Liver (tissue), 9 donors: ENCODE measurements around the gene ADAMTS5. TPM values are rescaled to one million over a fixed set of nuclear protein-coding genes. Genes with fewer than 3 reads are reported as not detected.

ENCODE experiments used
- DNase-seq: peaks from one replicate; pipeline ENCODE4 v3.0.0-alpha.2; 2017; ENCODE audit warnings: low spot score
- H3K27ac ChIP-seq, 2 donors: one replicate each; pipeline ENCODE4 v1.7.0; 2013; ENCODE audit warnings: inconsistent platforms in 2 of 2, low read length in 2 of 2, control low read depth in 1 of 2, low read depth in 1 of 2, mild to moderate bottlenecking in 1 of 2
- H3K27me3 ChIP-seq, 4 donors: one replicate each; pipeline versions ENCODE4 v1.6.1 to v1.7.0; 2013; ENCODE audit warnings: low read length in 3 of 4, inconsistent platforms in 1 of 4, mild to moderate bottlenecking in 1 of 4, moderate library complexity in 1 of 4; ENCODE audit not compliant: control insufficient read depth in 4 of 4, insufficient read depth in 4 of 4
- H3K36me3 ChIP-seq, 4 donors: one replicate each; pipeline versions ENCODE4 v1.6.1 to v1.7.0; 2013; ENCODE audit warnings: low read length in 3 of 4, mild to moderate bottlenecking in 3 of 4, low read depth in 1 of 4, moderate library complexity in 1 of 4; ENCODE audit not compliant: control insufficient read depth in 4 of 4, insufficient read depth in 3 of 4
- H3K4me1 ChIP-seq, 4 donors: one replicate each; pipeline versions ENCODE4 v1.6.1 to v1.7.0; 2013; ENCODE audit warnings: low read length in 3 of 4, mild to moderate bottlenecking in 3 of 4, moderate library complexity in 1 of 4; ENCODE audit not compliant: control insufficient read depth in 4 of 4, insufficient read depth in 4 of 4
- H3K4me3 ChIP-seq, 3 donors: one replicate each; pipeline versions ENCODE4 v1.6.1 to v1.7.0; 2013; ENCODE audit warnings: low read length in 3 of 3, control low read depth in 1 of 3, low read depth in 1 of 3, mild to moderate bottlenecking in 1 of 3
- H3K9ac ChIP-seq, 2 donors: one replicate each; pipeline ENCODE4 v1.7.0; 2013; ENCODE audit warnings: low read length in 2 of 2, mild to moderate bottlenecking in 2 of 2, moderate library complexity in 2 of 2, control low read depth in 1 of 2, low read depth in 1 of 2
- H3K9me3 ChIP-seq, 4 donors: one replicate each; pipeline versions ENCODE4 v1.6.1 to v1.7.0; 2013; ENCODE audit warnings: low read length in 3 of 4; ENCODE audit not compliant: control insufficient read depth in 4 of 4
- FOXA2 ChIP-seq: IDR thresholded peaks from 2 replicates; pipeline ENCODE4 v1.6.1; 2016; ENCODE audit warnings: antibody characterized with exemption
- NR2F2 ChIP-seq: IDR thresholded peaks from 2 replicates; pipeline ENCODE4 v1.6.1; 2016; ENCODE audit warnings: antibody characterized with exemption
- RAD21 ChIP-seq, 2 donors: IDR thresholded peaks; 2 replicates each; pipeline ENCODE4 v1.6.1; 2016; ENCODE audit warnings: antibody characterized with exemption in 2 of 2, mild to moderate bottlenecking in 2 of 2
- RXRA ChIP-seq, 2 donors: IDR thresholded peaks; 2 replicates each; pipeline ENCODE4 v1.6.1; 2017 to 2018; ENCODE audit warnings: antibody characterized with exemption in 2 of 2, mild to moderate bottlenecking in 1 of 2
- SP1 ChIP-seq: IDR thresholded peaks from 2 replicates; pipeline ENCODE4 v1.6.1; 2018; ENCODE audit warnings: antibody characterized with exemption, mild to moderate bottlenecking
- YY1 ChIP-seq: IDR thresholded peaks from 2 replicates; pipeline ENCODE4 v1.6.1; 2016; ENCODE audit warnings: antibody characterized with exemption, mild to moderate bottlenecking
- WGBS: extraction: QIAGEN DNeasy Blood & Tissue Kit; methylation state at CpG from one replicate; pipeline ENCODE4 v1.1.7; 2013; 5-methylcytosine and 5-hydroxymethylcytosine counted together
- polyA plus RNA-seq, 2 donors: library from polyadenylated mRNA; stranded (reverse) in 1 of 2; unstranded in 1 of 2; fragments of 200-250 nt in 1 of 2; fragments of >200 nt in 1 of 2; fragmentation: Nextera tagmentation in 1 of 2; extraction: Ambion mirVana in 1 of 2; gene quantifications; one replicate each; pipeline versions ENCODE4 v1.2.1 to v1.2.3, GENCODE V29; 2013 to 2015
- total RNA-seq, 2 donors: library from RNA; depleted of rRNA; stranded (reverse); fragments of >200 nt; gene quantifications; one replicate each; pipeline ENCODE4 v1.2.3, GENCODE V29; 2014
- TF ChIP-seq, protein P1 (sequence below): IDR thresholded peaks from 2 replicates; pipeline ENCODE4 v1.6.1; 2016; ENCODE audit warnings: antibody characterized with exemption, mild to moderate bottlenecking
- TF ChIP-seq, protein P2 (sequence below): IDR thresholded peaks from 2 replicates; pipeline ENCODE4 v1.6.1; 2016; ENCODE audit warnings: antibody characterized with exemption
- TF ChIP-seq, protein P3 (sequence below): IDR thresholded peaks from 2 replicates; pipeline ENCODE4 v1.6.1; 2016; ENCODE audit warnings: antibody characterized with exemption
- TF ChIP-seq, protein P4 (sequence below): IDR thresholded peaks from 2 replicates; pipeline ENCODE4 v1.6.1; 2016; ENCODE audit warnings: antibody characterized with exemption
- TF ChIP-seq, protein P5 (sequence below): fragments of 150-350 bp; IDR thresholded peaks from 2 replicates; pipeline ENCODE4 v1.5.1; 2017; ENCODE audit warnings: improper control_type of control experiment, low read depth, low read length; ENCODE audit not compliant: missing input control
- donor health status: healthy.
- donor health status: healthy.
- donor health status: healthy.
- donor health status: healthy.
- donor health status: healthy.

The ADAMTS5 gene
- total and polyA plus RNA-seq, 4 donors = 0.43 to 2.5 (median 0.70) TPM

DNA sequence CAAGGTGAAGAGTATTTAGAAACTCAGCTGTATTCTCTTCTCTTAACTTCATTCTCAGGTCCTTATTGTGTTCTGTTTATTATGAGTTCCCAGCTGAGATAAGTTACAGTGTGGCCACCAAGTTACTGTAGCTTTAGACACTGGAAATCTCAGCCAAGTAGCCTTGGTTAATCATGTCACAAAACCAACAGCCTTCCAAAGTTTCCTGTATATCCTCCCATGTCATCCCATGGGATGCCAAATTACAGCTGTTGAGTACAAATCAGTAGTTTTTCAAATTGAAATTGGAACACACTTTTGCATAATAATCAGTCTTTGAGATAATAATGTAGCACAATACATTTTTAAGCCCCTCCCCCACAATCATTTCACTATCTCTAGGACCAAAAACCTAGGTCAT is 10.7 kb downstream of the ADAMTS5 start:
- DNase-seq = no peak
- Histone ChIP-seq H3K9me3 (no peaks in the 10 kb centered on the region), H3K27me3 (no peaks in the 10 kb centered on the region), H3K9ac (no peak overlapping the region), H3K4me1 (peaks cover 0 to 10% (median 4%) of the 10 kb centered on the region in 4 donors), H3K36me3 (no peaks in the 10 kb centered on the region), H3K4me3 (no peak overlapping the region), H3K27ac (no peak overlapping the region)
- no peak for TF ChIP-seq RXRA (IDR thresholded peaks at IDR 0.05)
- TF ChIP-seq, protein P1, sequence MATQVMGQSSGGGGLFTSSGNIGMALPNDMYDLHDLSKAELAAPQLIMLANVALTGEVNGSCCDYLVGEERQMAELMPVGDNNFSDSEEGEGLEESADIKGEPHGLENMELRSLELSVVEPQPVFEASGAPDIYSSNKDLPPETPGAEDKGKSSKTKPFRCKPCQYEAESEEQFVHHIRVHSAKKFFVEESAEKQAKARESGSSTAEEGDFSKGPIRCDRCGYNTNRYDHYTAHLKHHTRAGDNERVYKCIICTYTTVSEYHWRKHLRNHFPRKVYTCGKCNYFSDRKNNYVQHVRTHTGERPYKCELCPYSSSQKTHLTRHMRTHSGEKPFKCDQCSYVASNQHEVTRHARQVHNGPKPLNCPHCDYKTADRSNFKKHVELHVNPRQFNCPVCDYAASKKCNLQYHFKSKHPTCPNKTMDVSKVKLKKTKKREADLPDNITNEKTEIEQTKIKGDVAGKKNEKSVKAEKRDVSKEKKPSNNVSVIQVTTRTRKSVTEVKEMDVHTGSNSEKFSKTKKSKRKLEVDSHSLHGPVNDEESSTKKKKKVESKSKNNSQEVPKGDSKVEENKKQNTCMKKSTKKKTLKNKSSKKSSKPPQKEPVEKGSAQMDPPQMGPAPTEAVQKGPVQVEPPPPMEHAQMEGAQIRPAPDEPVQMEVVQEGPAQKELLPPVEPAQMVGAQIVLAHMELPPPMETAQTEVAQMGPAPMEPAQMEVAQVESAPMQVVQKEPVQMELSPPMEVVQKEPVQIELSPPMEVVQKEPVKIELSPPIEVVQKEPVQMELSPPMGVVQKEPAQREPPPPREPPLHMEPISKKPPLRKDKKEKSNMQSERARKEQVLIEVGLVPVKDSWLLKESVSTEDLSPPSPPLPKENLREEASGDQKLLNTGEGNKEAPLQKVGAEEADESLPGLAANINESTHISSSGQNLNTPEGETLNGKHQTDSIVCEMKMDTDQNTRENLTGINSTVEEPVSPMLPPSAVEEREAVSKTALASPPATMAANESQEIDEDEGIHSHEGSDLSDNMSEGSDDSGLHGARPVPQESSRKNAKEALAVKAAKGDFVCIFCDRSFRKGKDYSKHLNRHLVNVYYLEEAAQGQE = no peak
- no peak for TF ChIP-seq RAD21 (IDR thresholded peaks at IDR 0.05)
- no peak for TF ChIP-seq FOXA2
- TF ChIP-seq, protein P2, sequence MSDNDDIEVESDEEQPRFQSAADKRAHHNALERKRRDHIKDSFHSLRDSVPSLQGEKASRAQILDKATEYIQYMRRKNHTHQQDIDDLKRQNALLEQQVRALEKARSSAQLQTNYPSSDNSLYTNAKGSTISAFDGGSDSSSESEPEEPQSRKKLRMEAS = no peak
- TF ChIP-seq, protein P3, sequence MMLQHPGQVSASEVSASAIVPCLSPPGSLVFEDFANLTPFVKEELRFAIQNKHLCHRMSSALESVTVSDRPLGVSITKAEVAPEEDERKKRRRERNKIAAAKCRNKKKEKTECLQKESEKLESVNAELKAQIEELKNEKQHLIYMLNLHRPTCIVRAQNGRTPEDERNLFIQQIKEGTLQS = no peak
- TF ChIP-seq NR2F2 = no peak
- no peak for TF ChIP-seq YY1

DNA sequence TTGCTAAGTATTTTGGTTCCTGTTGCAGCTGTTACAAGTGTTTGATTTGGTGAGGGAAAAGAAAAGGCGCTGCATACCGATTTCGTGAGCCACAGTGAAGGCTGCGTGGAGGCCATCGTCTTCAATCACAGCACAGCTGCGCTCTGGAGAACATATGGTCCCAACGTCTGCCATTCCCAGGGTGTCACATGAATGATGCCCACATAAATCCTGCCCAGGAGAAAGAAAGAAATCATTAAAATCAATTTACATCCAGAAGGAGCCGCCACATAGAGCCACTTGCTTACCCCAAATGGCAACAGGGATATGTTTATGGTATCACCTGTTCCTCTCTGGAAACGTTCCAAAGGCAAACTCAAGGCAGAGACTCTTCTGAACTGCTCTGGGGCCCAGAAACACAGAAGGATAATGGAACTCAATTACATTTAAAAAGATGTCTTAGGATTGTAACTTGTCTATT is 12.2 kb downstream of the ADAMTS5 start:
- H3K9ac ChIP-seq = no peak overlapping the region
- 90% methylated on average over 9 of the region's 9 CpGs for WGBS
- peaks cover 0 to 10% (median 4%) of the 10 kb centered on the region in 4 donors for H3K4me1 ChIP-seq

More for the DNA sequence above, 12.2 kb downstream of the ADAMTS5 start:
- no peak overlapping the region for H3K27ac ChIP-seq
- no peak for TF ChIP-seq SP1
- TF ChIP-seq, protein P4, sequence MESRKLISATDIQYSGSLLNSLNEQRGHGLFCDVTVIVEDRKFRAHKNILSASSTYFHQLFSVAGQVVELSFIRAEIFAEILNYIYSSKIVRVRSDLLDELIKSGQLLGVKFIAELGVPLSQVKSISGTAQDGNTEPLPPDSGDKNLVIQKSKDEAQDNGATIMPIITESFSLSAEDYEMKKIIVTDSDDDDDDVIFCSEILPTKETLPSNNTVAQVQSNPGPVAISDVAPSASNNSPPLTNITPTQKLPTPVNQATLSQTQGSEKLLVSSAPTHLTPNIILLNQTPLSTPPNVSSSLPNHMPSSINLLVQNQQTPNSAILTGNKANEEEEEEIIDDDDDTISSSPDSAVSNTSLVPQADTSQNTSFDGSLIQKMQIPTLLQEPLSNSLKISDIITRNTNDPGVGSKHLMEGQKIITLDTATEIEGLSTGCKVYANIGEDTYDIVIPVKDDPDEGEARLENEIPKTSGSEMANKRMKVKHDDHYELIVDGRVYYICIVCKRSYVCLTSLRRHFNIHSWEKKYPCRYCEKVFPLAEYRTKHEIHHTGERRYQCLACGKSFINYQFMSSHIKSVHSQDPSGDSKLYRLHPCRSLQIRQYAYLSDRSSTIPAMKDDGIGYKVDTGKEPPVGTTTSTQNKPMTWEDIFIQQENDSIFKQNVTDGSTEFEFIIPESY = no peak
- TF ChIP-seq, protein P5, sequence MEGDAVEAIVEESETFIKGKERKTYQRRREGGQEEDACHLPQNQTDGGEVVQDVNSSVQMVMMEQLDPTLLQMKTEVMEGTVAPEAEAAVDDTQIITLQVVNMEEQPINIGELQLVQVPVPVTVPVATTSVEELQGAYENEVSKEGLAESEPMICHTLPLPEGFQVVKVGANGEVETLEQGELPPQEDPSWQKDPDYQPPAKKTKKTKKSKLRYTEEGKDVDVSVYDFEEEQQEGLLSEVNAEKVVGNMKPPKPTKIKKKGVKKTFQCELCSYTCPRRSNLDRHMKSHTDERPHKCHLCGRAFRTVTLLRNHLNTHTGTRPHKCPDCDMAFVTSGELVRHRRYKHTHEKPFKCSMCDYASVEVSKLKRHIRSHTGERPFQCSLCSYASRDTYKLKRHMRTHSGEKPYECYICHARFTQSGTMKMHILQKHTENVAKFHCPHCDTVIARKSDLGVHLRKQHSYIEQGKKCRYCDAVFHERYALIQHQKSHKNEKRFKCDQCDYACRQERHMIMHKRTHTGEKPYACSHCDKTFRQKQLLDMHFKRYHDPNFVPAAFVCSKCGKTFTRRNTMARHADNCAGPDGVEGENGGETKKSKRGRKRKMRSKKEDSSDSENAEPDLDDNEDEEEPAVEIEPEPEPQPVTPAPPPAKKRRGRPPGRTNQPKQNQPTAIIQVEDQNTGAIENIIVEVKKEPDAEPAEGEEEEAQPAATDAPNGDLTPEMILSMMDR = no peak
- H3K27me3 ChIP-seq = no peaks in the 10 kb centered on the region
- no peaks in the 10 kb centered on the region for H3K36me3 ChIP-seq
- no peak for DNase-seq
- H3K9me3 ChIP-seq = no peaks in the 10 kb centered on the region
- no peak overlapping the region for H3K4me3 ChIP-seq
